Smooth muscle cell (in vitro differentiated cells): Measurements from ENCODE around the gene SNTG2. TPM values are rescaled to one million over a fixed set of nuclear protein-coding genes. Genes with fewer than 3 reads are reported as not detected.

Experiments used
- DNase-seq: peaks from one replicate; lab custom pipeline; 2025; ENCODE audit not compliant: unreplicated experiment; lab: John Stamatoyannopoulos, UW
- H2AFZ ChIP-seq: fragments of 200-600 bp; sonication (generic); 2 replicates; pipeline ENCODE4 v1.6.0; 2016; ENCODE audit warnings: antibody characterized with exemption, low read depth, mild to moderate bottlenecking
- H3F3A ChIP-seq: fragments of 200-600 bp; sonication (generic); 2 replicates; pipeline ENCODE4 v1.6.0; 2017; ENCODE audit warnings: antibody characterized with exemption, low read depth
- H3K27ac ChIP-seq: fragments of 200-600 bp; sonication (generic); 2 replicates; pipeline ENCODE4 v1.5.1; 2016; ENCODE audit warnings: low read depth, mild to moderate bottlenecking
- H3K27me3 ChIP-seq: fragments of 200-600 bp; sonication (generic); 2 replicates; pipeline ENCODE4 v1.6.1; 2016; ENCODE audit warnings: low read depth, mild to moderate bottlenecking
- H3K36me3 ChIP-seq: fragments of 200-600 bp; sonication (generic); 2 replicates; pipeline ENCODE4 v1.5.1; 2016; ENCODE audit warnings: low read depth
- H3K4me1 ChIP-seq: fragments of 200-600 bp; sonication (generic); 2 replicates; pipeline ENCODE4 v1.5.1; 2016; ENCODE audit warnings: low read depth
- H3K4me2 ChIP-seq: fragments of 200-600 bp; sonication (generic); 2 replicates; pipeline ENCODE4 v1.6.0; 2016; ENCODE audit warnings: mild to moderate bottlenecking
- H3K4me3 ChIP-seq: fragments of 200-600 bp; sonication (generic); 2 replicates; pipeline ENCODE4 v1.5.1; 2016; ENCODE audit warnings: mild to moderate bottlenecking
- H3K79me2 ChIP-seq: fragments of 200-600 bp; sonication (generic); 2 replicates; pipeline ENCODE4 v1.6.0; 2016; ENCODE audit warnings: low read depth, mild to moderate bottlenecking
- H3K9ac ChIP-seq: fragments of 200-600 bp; sonication (generic); 2 replicates; pipeline ENCODE4 v1.6.0; 2016; ENCODE audit warnings: low read depth
- H3K9me3 ChIP-seq: fragments of 200-600 bp; sonication (generic); replicated peaks from 2 replicates; pipeline ENCODE4 v1.5.1; 2016; ENCODE audit warnings: low read depth
- H4K20me1 ChIP-seq: fragments of 200-600 bp; sonication (generic); 2 replicates; pipeline ENCODE4 v1.6.0; 2016; ENCODE audit warnings: low read depth
- WGBS: methylation state at CpG from one replicate; pipeline ENCODE4 v1.1.7; 2016; ENCODE audit warnings: low lambda C conversion rate; 5-methylcytosine and 5-hydroxymethylcytosine counted together
- polyA plus RNA-seq: library from polyadenylated mRNA; unstranded; fragments of >200 nt; fragmentation: Nextera tagmentation; extraction: Ambion mirVana; gene quantifications from 2 replicates; pipeline ENCODE4 v1.2.1, GENCODE V29; 2016
- total RNA-seq: library from RNA; depleted of rRNA; stranded (reverse); fragments of >200 nt; gene quantifications from 2 replicates; pipeline ENCODE4 v1.2.3, GENCODE V29; 2014
- TF ChIP-seq, protein P1 (sequence below): fragments of 200-600 bp; sonication (generic); IDR thresholded peaks from 2 replicates; pipeline ENCODE4 v1.5.1; 2017; ENCODE audit warnings: borderline replicate concordance, mild to moderate bottlenecking, antibody characterized with exemption; ENCODE audit not compliant: insufficient read depth, poor library complexity, severe bottlenecking

The SNTG2 gene
- total and polyA plus RNA-seq, 2 experiments from 2014 or later = 0.56 TPM; not detected in 1

DNA sequence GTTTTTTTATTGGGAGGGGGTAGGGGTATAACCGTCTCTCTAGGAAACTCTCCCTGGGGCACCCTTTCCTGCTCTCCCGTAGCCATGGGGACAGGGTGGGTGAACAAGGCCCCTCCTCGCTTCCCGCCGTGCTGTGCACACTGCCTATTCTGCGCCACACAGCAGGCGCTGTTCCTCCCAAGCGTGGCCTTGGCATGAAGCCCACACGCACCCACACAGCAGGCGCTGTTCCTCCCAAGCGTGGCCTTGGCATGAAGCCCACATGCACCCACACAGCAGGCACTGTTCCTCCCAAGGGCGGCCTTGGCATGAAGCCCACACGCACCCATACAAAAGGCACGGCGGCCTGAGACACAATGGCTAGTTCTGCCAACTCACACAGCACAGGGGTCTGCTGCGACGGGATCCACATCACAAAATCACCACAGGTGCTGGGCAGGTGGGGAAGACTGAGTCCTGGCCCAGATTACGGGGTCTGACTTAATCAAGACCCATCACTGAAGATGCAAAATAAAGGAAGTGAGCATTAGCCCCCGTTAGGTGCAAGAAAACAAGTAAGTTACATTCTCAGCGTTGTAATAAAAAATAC is 416.0 kb downstream of the SNTG2 start:
- Histone ChIP-seq H3K27ac (no peak overlapping the region), H3K79me2 (no peaks in the 10 kb centered on the region), H4K20me1 (no peaks in the 10 kb centered on the region), H3K4me3 (no peak overlapping the region), H2AFZ (no peak overlapping the region), H3K4me1 (no peaks in the 10 kb centered on the region), H3K4me2 (no peak overlapping the region), H3K27me3 (no peaks in the 10 kb centered on the region), H3F3A (no peaks in the 10 kb centered on the region), H3K36me3 (no peaks in the 10 kb centered on the region), H3K9me3 (no peaks in the 10 kb centered on the region), H3K9ac (no peak overlapping the region)
- no peak for DNase-seq
- TF ChIP-seq, protein P1, sequence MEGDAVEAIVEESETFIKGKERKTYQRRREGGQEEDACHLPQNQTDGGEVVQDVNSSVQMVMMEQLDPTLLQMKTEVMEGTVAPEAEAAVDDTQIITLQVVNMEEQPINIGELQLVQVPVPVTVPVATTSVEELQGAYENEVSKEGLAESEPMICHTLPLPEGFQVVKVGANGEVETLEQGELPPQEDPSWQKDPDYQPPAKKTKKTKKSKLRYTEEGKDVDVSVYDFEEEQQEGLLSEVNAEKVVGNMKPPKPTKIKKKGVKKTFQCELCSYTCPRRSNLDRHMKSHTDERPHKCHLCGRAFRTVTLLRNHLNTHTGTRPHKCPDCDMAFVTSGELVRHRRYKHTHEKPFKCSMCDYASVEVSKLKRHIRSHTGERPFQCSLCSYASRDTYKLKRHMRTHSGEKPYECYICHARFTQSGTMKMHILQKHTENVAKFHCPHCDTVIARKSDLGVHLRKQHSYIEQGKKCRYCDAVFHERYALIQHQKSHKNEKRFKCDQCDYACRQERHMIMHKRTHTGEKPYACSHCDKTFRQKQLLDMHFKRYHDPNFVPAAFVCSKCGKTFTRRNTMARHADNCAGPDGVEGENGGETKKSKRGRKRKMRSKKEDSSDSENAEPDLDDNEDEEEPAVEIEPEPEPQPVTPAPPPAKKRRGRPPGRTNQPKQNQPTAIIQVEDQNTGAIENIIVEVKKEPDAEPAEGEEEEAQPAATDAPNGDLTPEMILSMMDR = no peak
- 92% methylated on average over 20 of the region's 20 CpGs for WGBS

DNA sequence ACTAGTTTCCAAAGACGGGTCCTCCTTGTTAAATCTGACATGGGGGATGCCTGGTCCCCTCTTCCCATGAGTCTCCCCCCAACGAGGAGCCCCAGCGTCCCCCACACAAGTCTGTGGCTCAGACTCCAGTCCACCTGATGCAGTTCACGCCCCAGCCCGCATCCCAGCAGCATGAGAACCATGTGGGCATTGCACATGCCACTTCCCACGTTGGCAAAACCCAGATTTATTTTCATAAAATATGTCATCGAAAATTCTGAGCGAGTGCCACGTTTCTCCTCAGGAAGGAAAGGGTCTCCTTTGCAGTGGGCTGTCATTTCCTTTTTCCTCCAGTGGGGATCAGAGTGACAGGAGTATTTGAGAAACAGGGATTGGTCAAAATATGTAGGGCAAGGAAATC is 417.0 kb downstream of the SNTG2 start:
- no peak overlapping the region for H3K9ac ChIP-seq
- H3K27me3 ChIP-seq = no peaks in the 10 kb centered on the region
- H3K4me3 ChIP-seq = no peak overlapping the region
- no peaks in the 10 kb centered on the region for H3K9me3 ChIP-seq
- no peak overlapping the region for H2AFZ ChIP-seq
- 78% methylated on average over 9 of the region's 9 CpGs for WGBS
- H3K4me1 ChIP-seq = no peaks in the 10 kb centered on the region
- no peak overlapping the region for H3K27ac ChIP-seq
- no peaks in the 10 kb centered on the region for H3F3A ChIP-seq
- H3K36me3 ChIP-seq = no peaks in the 10 kb centered on the region
- H3K4me2 ChIP-seq = no peak overlapping the region
- no peak for DNase-seq
- no peaks in the 10 kb centered on the region for H3K79me2 ChIP-seq
- TF ChIP-seq, protein P1 = no peak
- H4K20me1 ChIP-seq = no peaks in the 10 kb centered on the region

DNA sequence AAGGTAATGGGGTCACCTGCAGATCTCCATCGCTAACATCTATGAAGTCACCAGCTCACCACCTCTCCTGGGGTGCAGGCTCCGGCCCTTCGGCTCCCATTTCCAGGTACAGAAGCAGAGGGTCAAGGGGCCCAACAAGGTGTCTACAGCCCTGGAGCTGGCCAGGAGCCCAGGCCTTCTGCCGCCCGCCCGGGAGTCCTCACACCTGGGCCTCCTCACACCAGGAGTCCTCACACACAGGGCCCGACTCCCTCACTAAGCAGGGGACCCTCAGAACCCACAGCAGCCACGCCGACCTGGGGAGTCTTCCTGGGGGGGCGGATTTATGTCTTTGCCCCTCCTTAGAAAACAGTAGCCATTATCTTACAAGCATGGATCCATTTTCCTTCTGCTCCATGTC is 419.3 kb downstream of the SNTG2 start:
- no peaks in the 10 kb centered on the region for H3K9me3 ChIP-seq
- no peaks in the 10 kb centered on the region for H3K79me2 ChIP-seq
- no peak overlapping the region for H3K9ac ChIP-seq
- no peak overlapping the region for H2AFZ ChIP-seq
- no peak overlapping the region for H3K4me2 ChIP-seq
- TF ChIP-seq, protein P1 = no peak
- DNase-seq = no peak
- H3K27ac ChIP-seq = no peak overlapping the region
- H3K4me1 ChIP-seq = no peaks in the 10 kb centered on the region
- H3K4me3 ChIP-seq = no peak overlapping the region
- H3K27me3 ChIP-seq = no peaks in the 10 kb centered on the region
- H3F3A ChIP-seq = no peaks in the 10 kb centered on the region
- 93% methylated on average over 10 of the region's 10 CpGs for WGBS
- no peaks in the 10 kb centered on the region for H4K20me1 ChIP-seq
- H3K36me3 ChIP-seq = no peaks in the 10 kb centered on the region

DNA sequence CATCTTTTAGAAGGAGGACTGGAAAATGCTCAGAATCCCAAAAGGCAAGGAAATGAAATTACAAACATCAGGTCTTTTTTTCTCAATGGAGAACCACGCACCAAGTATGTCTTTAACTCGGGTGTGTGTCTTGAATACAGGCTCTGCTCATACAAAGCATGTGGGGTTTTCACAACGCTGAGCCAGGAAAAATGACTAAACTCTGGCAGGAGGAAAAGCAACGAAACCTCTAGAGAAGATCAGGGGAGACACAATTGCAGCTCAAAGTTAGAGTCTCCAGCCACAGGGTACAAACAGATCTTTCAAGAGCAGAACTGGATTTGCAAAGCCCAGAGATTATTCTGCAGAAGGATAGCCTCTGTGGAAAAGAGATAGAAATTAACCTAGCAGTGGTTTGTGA is 419.8 kb downstream of the SNTG2 start:
- Histone ChIP-seq H3F3A (no peaks in the 10 kb centered on the region), H3K4me1 (no peaks in the 10 kb centered on the region), H3K36me3 (no peaks in the 10 kb centered on the region), H3K9me3 (no peaks in the 10 kb centered on the region), H3K27ac (no peak overlapping the region), H3K9ac (no peak overlapping the region), H3K27me3 (no peaks in the 10 kb centered on the region), H2AFZ (no peak overlapping the region), H3K4me2 (no peak overlapping the region), H3K4me3 (no peak overlapping the region), H4K20me1 (no peaks in the 10 kb centered on the region), H3K79me2 (no peaks in the 10 kb centered on the region)
- DNase-seq = no peak
- TF ChIP-seq, protein P1 = no peak
- 83% methylated on average over 4 of the region's 4 CpGs for WGBS
